H1 (cell line): Measurements from ENCODE around the gene SLC25A21. TPM values are rescaled to one million over a fixed set of nuclear protein-coding genes. Genes with fewer than 3 reads are reported as not detected.

Source experiments
- CTCF ChIA-PET: fragments of 300-600 bp; sonication (Branson Sonifier 250); formaldehyde crosslinking; loops from one replicate; lab custom pipeline; 2021; ENCODE audit not compliant: partially characterized antibody; lab: Charles Lee
- POLR2A ChIA-PET: fragments of 300-600 bp; sonication (Branson Sonifier 250); formaldehyde crosslinking; loops from one replicate; lab custom pipeline; 2021; ENCODE audit warnings: inconsistent platforms; ENCODE audit not compliant: partially characterized antibody; lab: Charles Lee
- DNase-seq, 2 experiments: peaks; one replicate each; pipeline versions ENCODE4 v3.0.0 to v3.0.0-alpha.2; 2010 to 2022; ENCODE audit warnings: low spot score in 2 of 2, low read depth in 1 of 2, mixed read lengths in 1 of 2
- FAIRE-seq: peaks from 2 replicates; lab custom pipeline; 2011; peaks lifted over from hg19 to GRCh38; lab: Jason Lieb, UNC
- H2AFZ ChIP-seq: 2 replicates; pipeline ENCODE4 v1.8.1; 2012; ENCODE audit warnings: low read length, inconsistent platforms
- H2AK5ac ChIP-seq: 2 replicates; pipeline ENCODE4 v1.6.1; 2013; ENCODE audit warnings: low read depth, low read length
- H2BK120ac ChIP-seq: replicated peaks from 2 replicates; pipeline ENCODE3; 2013; ENCODE audit warnings: low read depth, low read length, inconsistent platforms
- H2BK12ac ChIP-seq: 2 replicates; pipeline ENCODE4 v1.6.1; 2013; ENCODE audit warnings: low read depth, low read length
- H2BK15ac ChIP-seq: 2 replicates; pipeline ENCODE4 v1.6.1; 2013; ENCODE audit warnings: low read length
- H2BK20ac ChIP-seq: 2 replicates; pipeline ENCODE4 v1.6.1; 2013; ENCODE audit warnings: low read length
- H2BK5ac ChIP-seq: 2 replicates; pipeline ENCODE4 v1.6.1; 2013; ENCODE audit warnings: low read depth, low read length
- H3K14ac ChIP-seq: 2 replicates; pipeline ENCODE4 v1.6.1; 2013; ENCODE audit warnings: inconsistent platforms; ENCODE audit not compliant: insufficient read length
- H3K18ac ChIP-seq: 2 replicates; pipeline ENCODE4 v1.6.1; 2013; ENCODE audit warnings: low read length; ENCODE audit errors: extremely low read depth
- H3K23ac ChIP-seq: 2 replicates; pipeline ENCODE4 v1.6.1; 2013; ENCODE audit warnings: inconsistent platforms; ENCODE audit not compliant: insufficient read length
- H3K23me2 ChIP-seq: 2 replicates; pipeline ENCODE4 v1.6.1; 2013; ENCODE audit warnings: low read depth, low read length
- H3K27ac ChIP-seq: 2 replicates; pipeline ENCODE4 v1.6.1; 2011; ENCODE audit warnings: low read depth, low read length, inconsistent platforms
- H3K27me3 ChIP-seq, 4 experiments: replicated peaks in 1 of 4; 1 replicate in 1 of 4; 2 replicates in 3 of 4; pipeline versions ENCODE4 v1.6.1 to v1.8.1; 2011 to 2013; ENCODE audit warnings: low read length in 3 of 4, mild to moderate bottlenecking in 3 of 4, inconsistent platforms in 2 of 4, mixed read lengths in 2 of 4, moderate library complexity in 1 of 4; ENCODE audit not compliant: control insufficient read depth in 3 of 4, insufficient read depth in 3 of 4; ENCODE audit errors: extremely low read depth in 1 of 4
- H3K36me3 ChIP-seq, 4 experiments: 2 replicates each; pipeline versions ENCODE4 v1.6.1 to v1.8.1; 2011 to 2013; ENCODE audit warnings: mild to moderate bottlenecking in 4 of 4, low read length in 3 of 4, moderate library complexity in 2 of 4, control low read depth in 1 of 4, inconsistent platforms in 1 of 4; ENCODE audit not compliant: insufficient read depth in 4 of 4, control insufficient read depth in 2 of 4
- H3K4ac ChIP-seq: replicated peaks from 2 replicates; pipeline ENCODE3; 2013; ENCODE audit warnings: low read length, low read depth, mixed read lengths, inconsistent platforms; ENCODE audit not compliant: insufficient read length
- H3K4me1 ChIP-seq, 4 experiments: replicated peaks in 1 of 4; 1 replicate in 1 of 4; 2 replicates in 3 of 4; pipeline versions ENCODE4 v1.6.1 to v1.8.1; 2011 to 2013; ENCODE audit warnings: low read length in 3 of 4, inconsistent platforms in 2 of 4, mixed read lengths in 1 of 4; ENCODE audit not compliant: insufficient read depth in 4 of 4, control insufficient read depth in 3 of 4
- H3K4me2 ChIP-seq, 2 experiments: 2 replicates each; pipeline versions ENCODE4 v1.6.1 to v1.8.1; 2011 to 2013; ENCODE audit warnings: low read depth in 2 of 2, low read length in 2 of 2, control low read depth in 1 of 2, inconsistent platforms in 1 of 2, mild to moderate bottlenecking in 1 of 2; ENCODE audit not compliant: insufficient read depth in 1 of 2
- H3K4me3 ChIP-seq, 4 experiments: fragments of 200-600, 300-600 bp in 1 of 4; sonication (generic), shearing (Covaris generic), sonication (Bioruptor Twin) in 1 of 4; 2 replicates each; pipeline versions ENCODE4 v1.5.1 to v1.8.1; 2011 to 2016; ENCODE audit warnings: low read length in 4 of 4, low read depth in 3 of 4, control low read depth in 2 of 4, inconsistent platforms in 2 of 4, mild to moderate bottlenecking in 2 of 4, mixed read lengths in 1 of 4, moderate library complexity in 1 of 4; ENCODE audit not compliant: insufficient read depth in 2 of 4; ENCODE audit errors: extremely low read depth in 1 of 4
- H3K56ac ChIP-seq: replicated peaks from 2 replicates; pipeline ENCODE3; 2013; ENCODE audit warnings: low read depth, mild to moderate bottlenecking, mixed read lengths, low read length, inconsistent platforms; ENCODE audit not compliant: insufficient read length
- H3K79me1 ChIP-seq: 2 replicates; pipeline ENCODE4 v1.6.1; 2013; ENCODE audit warnings: low read depth, low read length, control low read depth
- H3K79me2 ChIP-seq, 2 experiments: 2 replicates each; pipeline versions ENCODE4 v1.6.1 to v1.8.1; 2012 to 2013; ENCODE audit warnings: low read length in 2 of 2, mild to moderate bottlenecking in 2 of 2, inconsistent platforms in 1 of 2; ENCODE audit not compliant: insufficient read depth in 2 of 2, control insufficient read depth in 1 of 2
- H3K9ac ChIP-seq, 4 experiments: replicated peaks in 1 of 4; 1 replicate in 1 of 4; 2 replicates in 3 of 4; pipeline versions ENCODE4 v1.6.1 to v1.8.1; 2011 to 2013; ENCODE audit warnings: low read depth in 3 of 4, low read length in 3 of 4, control low read depth in 2 of 4, mild to moderate bottlenecking in 2 of 4, moderate library complexity in 2 of 4, inconsistent platforms in 1 of 4; ENCODE audit errors: extremely low read depth in 1 of 4
- H3K9me3 ChIP-seq, 2 experiments: 2 replicates each; pipeline versions ENCODE4 v1.6.1 to v1.8.1; 2012 to 2013; ENCODE audit warnings: mild to moderate bottlenecking in 2 of 2, moderate library complexity in 2 of 2, control low read depth in 1 of 2, inconsistent platforms in 1 of 2, low read depth in 1 of 2, low read length in 1 of 2, mixed read lengths in 1 of 2; ENCODE audit not compliant: insufficient read depth in 2 of 2
- H4K20me1 ChIP-seq, 2 experiments: replicated peaks in 1 of 2; 2 replicates each; pipeline versions ENCODE3 to v1.8.1; 2011 to 2013; ENCODE audit warnings: inconsistent platforms in 2 of 2, low read length in 2 of 2, mild to moderate bottlenecking in 1 of 2; ENCODE audit not compliant: insufficient read depth in 2 of 2, control insufficient read depth in 1 of 2
- H4K5ac ChIP-seq: 2 replicates; pipeline ENCODE4 v1.6.1; 2013; ENCODE audit warnings: low read length, low read depth, mixed read lengths, inconsistent platforms; ENCODE audit not compliant: insufficient read length
- H4K8ac ChIP-seq: 2 replicates; pipeline ENCODE4 v1.8.0; 2013; ENCODE audit warnings: mild to moderate bottlenecking, moderate library complexity, low read length, inconsistent platforms; ENCODE audit not compliant: insufficient read depth; ENCODE audit errors: extremely low read depth
- H4K91ac ChIP-seq: replicated peaks from 2 replicates; pipeline ENCODE3; 2013; ENCODE audit warnings: low read length, mixed read lengths, inconsistent platforms; ENCODE audit not compliant: insufficient read length
- NRF1 ChIP-seq: IDR thresholded peaks from 2 replicates; pipeline ENCODE4 v1.6.1; 2011; ENCODE audit warnings: mild to moderate bottlenecking, low read depth, low read length, improper control_type of control experiment
- SIX5 ChIP-seq: IDR thresholded peaks from 2 replicates; pipeline ENCODE4 v1.6.1; 2011; ENCODE audit warnings: mild to moderate bottlenecking, low read depth, low read length
- SUZ12 ChIP-seq: fragments of 200-600 bp; sonication (generic); IDR thresholded peaks from 2 replicates; pipeline ENCODE4 v1.6.1; 2012; ENCODE audit warnings: mild to moderate bottlenecking, inconsistent platforms, low read length, moderate library complexity, mixed read lengths
- polyA plus RNA-seq, 7 experiments: library from polyadenylated mRNA; depleted of rRNA in 3 of 7; stranded (reverse) in 5 of 7; unstranded in 2 of 7; fragments of >200 nt in 5 of 7; fragments of 200-250 nt in 2 of 7; gene quantifications; 1 replicate in 5 of 7; 2 replicates in 1 of 7; 4 replicates in 1 of 7; pipeline versions ENCODE4 v1.2.1 to v1.2.3, GENCODE V29; 2011 to 2013; ENCODE audit warnings: missing spikeins in 2 of 7, mixed read lengths in 2 of 7
- total RNA-seq: library from RNA; stranded (reverse); fragmentation: NEBNext Ultra II Directional; extraction: Animal tissue kit (Norgen Biotek cat#: 25700); gene quantifications from 2 replicates; pipeline ENCODE4 v1.2.1, GENCODE V29; 2021

The SLC25A21 gene
- total and polyA plus RNA-seq, 2 of the 8 experiments (the other 6 are each of a cell fraction or from before 2014, with no cell fraction given), result 6.9 to 15.7 TPM

- Histone ChIP-seq H2BK15ac (no peak overlapping the region), H3K18ac (no peak overlapping the region), H2BK120ac (no peak overlapping the region), H3K56ac (no peak overlapping the region), H3K27me3 (no peaks in the 10 kb centered on the region), H3K4me3 (no peak overlapping the region), H3K79me1 (peaks cover 2% of the 10 kb centered on the region; the same call in 1 of the 2 replicates), H3K9me3 (peaks cover 10 to 14% of the 10 kb centered on the region in 2 experiments), H2AK5ac (no peak overlapping the region), H3K4me1 (no peaks in the 10 kb centered on the region), H4K5ac (no peak overlapping the region), H3K27ac (no peak overlapping the region), H2BK12ac (no peak overlapping the region), H3K4me2 (no peak overlapping the region), H2BK20ac (no peak overlapping the region), H3K9ac (no peak overlapping the region), H3K4ac (no peak overlapping the region), H3K14ac (no peak overlapping the region), H2BK5ac (no peak overlapping the region), H3K23ac (no peak overlapping the region), H4K8ac (no peak overlapping the region), H3K36me3 (no peaks in the 10 kb centered on the region), H3K23me2 (no peaks in the 10 kb centered on the region), H4K91ac (no peak overlapping the region), H2AFZ (no peak overlapping the region), H4K20me1 (no peaks in the 10 kb centered on the region), H3K79me2 (no peaks in the 10 kb centered on the region)
- FAIRE-seq, result no peak
- TF ChIP-seq SUZ12, result no peak
- TF ChIP-seq SIX5, result no peak
- TF ChIP-seq NRF1, result no peak
- ChIA-PET POLR2A (no interaction called here), CTCF (interaction anchor here (0.9 kb wide), 1 partner anchor 10 kb away, joined by 3 read pairs; no protein-coding TSS in a partner anchor)
- DNase-seq, result no peak
These were observed 270.5 kb downstream of the SLC25A21 start for GRCh38 chr14:36901861-36902260.
